Mesothelial cell of epicardium (in vitro differentiated cells): ENCODE measurements around the gene RBM38. TPM values are rescaled to one million over a fixed set of nuclear protein-coding genes. Genes with fewer than 3 reads are reported as not detected.
A peak's percentile ranks its signal among the peaks of the same experiment; 100 is the strongest.

Source experiments
- DNase-seq, 2 experiments: peaks; one replicate each; pipeline ENCODE4 v3.0.0; 2021; ENCODE audit warnings: low spot score in 2 of 2; ENCODE audit not compliant: unreplicated experiment in 2 of 2
- H3K27ac Mint-ChIP-seq: 2 replicates; pipeline ENCODE4 v1.8.0; 2021; ENCODE audit warnings: mixed read lengths
- H3K27me3 Mint-ChIP-seq: 2 replicates; pipeline ENCODE4 v1.8.0; 2021; ENCODE audit warnings: low read depth, mixed read lengths
- H3K36me3 Mint-ChIP-seq: 2 replicates; pipeline ENCODE4 v1.8.0; 2021; ENCODE audit warnings: mixed read lengths
- H3K4me1 Mint-ChIP-seq: 2 replicates; pipeline ENCODE4 v1.8.0; 2021; ENCODE audit warnings: mixed read lengths
- H3K4me3 Mint-ChIP-seq: 2 replicates; pipeline ENCODE4 v1.8.0; 2021; ENCODE audit warnings: mild to moderate bottlenecking, moderate library complexity, mixed read lengths
- H3K9me3 Mint-ChIP-seq: 2 replicates; pipeline ENCODE4 v1.8.0; 2021; ENCODE audit warnings: mixed read lengths
- total RNA-seq: library from RNA; stranded (reverse); gene quantifications from 3 replicates; pipeline ENCODE4 v1.2.1, GENCODE V29; 2021
- TF ChIP-seq, protein P1 (sequence below): fragments of 200-600 bp; sonication (generic); IDR thresholded peaks from one replicate; pipeline ENCODE4 v1.5.0; 2021; ENCODE audit warnings: antibody characterized with exemption; ENCODE audit not compliant: unreplicated experiment

RBM38 gene
- total RNA-seq, 1 donor from 2014 or later, result 25.6 TPM

DNA sequence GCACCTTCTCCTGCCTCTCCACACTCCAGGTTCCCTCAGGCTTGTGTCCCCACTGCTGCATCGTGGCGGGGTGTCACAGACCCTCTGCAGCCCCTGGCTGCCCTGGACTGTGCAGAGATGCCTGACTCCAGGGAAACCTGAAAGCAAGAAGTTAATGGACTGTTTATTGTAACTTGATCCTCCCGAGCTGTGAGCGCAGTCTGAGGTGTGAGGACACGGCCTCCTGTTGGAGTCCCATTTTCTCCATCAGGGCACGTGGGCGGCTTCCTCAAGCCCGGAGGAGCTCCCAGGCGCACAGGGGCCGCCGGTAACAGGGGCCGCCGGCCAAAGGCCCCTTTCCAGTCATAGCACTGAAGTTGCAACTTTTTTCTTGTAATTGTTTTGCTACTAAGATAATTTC lies 16.9 kb downstream of the RBM38 start:
- Mint-ChIP-seq H3K36me3 (peaks cover 12% of the 10 kb centered on the region), H3K9me3 (no peaks in the 10 kb centered on the region), H3K27ac (no peak overlapping the region), H3K4me1 (peaks cover 8% of the 10 kb centered on the region), H3K27me3 (no peaks in the 10 kb centered on the region), H3K4me3 (no peak overlapping the region)
- TF ChIP-seq, protein P1, sequence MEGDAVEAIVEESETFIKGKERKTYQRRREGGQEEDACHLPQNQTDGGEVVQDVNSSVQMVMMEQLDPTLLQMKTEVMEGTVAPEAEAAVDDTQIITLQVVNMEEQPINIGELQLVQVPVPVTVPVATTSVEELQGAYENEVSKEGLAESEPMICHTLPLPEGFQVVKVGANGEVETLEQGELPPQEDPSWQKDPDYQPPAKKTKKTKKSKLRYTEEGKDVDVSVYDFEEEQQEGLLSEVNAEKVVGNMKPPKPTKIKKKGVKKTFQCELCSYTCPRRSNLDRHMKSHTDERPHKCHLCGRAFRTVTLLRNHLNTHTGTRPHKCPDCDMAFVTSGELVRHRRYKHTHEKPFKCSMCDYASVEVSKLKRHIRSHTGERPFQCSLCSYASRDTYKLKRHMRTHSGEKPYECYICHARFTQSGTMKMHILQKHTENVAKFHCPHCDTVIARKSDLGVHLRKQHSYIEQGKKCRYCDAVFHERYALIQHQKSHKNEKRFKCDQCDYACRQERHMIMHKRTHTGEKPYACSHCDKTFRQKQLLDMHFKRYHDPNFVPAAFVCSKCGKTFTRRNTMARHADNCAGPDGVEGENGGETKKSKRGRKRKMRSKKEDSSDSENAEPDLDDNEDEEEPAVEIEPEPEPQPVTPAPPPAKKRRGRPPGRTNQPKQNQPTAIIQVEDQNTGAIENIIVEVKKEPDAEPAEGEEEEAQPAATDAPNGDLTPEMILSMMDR, result no peak
- no peak for DNase-seq

DNA sequence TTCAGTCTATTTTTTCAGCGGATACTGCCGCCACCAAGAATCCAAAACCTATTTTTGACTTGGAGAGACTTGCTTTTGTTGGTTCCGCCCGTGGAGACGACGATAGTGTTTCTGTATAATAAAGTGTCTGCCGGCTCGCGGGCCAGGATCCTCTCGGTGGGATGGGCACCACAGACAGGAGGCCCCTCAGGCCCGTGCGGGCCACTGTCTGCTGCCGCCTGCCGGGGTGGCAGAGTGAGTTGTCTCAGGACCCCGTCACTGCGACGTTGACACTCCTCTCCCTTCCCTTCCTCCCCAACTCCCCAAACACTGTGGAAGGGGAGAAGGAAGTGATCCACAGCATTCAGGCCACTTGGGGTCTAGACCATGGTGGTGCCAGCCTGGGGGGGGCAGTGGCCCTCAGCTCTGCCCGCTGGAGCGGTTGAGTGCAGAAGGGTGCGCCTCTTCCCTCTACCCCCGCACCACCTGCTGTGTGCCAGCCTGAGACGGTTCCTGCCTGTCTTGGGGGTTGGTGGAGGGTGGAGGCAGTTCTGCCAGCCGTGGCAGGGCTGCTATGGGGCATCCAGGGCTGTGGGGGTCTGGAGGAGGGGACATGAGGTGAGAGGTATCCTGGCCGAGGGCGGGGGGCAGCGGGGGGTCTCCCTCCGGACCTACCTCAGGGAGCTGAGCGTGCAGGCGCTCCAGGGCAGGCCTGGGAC lies 17.5 kb downstream of the RBM38 start:
- H3K36me3 Mint-ChIP-seq, result peaks cover 12% of the 10 kb centered on the region

DNA sequence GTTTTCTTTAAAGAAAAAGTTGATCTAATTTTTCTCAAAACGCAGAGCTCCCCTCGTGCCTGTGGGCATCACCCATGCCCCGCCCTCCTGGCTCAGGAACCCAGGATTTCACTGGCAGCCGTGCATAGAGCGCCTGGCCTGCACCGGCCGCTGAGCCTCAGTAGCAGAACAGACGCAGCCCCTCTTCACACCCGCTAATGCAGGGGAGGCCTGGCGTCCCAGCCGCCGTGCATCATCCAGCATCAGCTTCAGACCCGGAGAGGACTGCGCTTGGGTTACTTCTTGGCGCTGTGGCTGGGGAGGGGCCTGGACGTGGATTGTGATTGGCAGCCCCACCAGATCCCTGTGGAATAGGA lies 18.1 kb downstream of the RBM38 start:
- Mint-ChIP-seq H3K27me3 (no peaks in the 10 kb centered on the region), H3K9me3 (no peaks in the 10 kb centered on the region), H3K27ac (no peak overlapping the region), H3K4me3 (no peak overlapping the region), H3K36me3 (peaks cover 7% of the 10 kb centered on the region), H3K4me1 (peaks cover 8% of the 10 kb centered on the region)
- no peak for DNase-seq
- TF ChIP-seq, protein P1, result no peak

More for the DNA sequence above, 17.5 kb downstream of the RBM38 start:
- Mint-ChIP-seq H3K4me1 (peaks cover 8% of the 10 kb centered on the region), H3K9me3 (no peaks in the 10 kb centered on the region), H3K27me3 (no peaks in the 10 kb centered on the region), H3K4me3 (no peak overlapping the region), H3K27ac (no peak overlapping the region)
- DNase-seq, result no peak
- TF ChIP-seq, protein P1, result no peak

DNA sequence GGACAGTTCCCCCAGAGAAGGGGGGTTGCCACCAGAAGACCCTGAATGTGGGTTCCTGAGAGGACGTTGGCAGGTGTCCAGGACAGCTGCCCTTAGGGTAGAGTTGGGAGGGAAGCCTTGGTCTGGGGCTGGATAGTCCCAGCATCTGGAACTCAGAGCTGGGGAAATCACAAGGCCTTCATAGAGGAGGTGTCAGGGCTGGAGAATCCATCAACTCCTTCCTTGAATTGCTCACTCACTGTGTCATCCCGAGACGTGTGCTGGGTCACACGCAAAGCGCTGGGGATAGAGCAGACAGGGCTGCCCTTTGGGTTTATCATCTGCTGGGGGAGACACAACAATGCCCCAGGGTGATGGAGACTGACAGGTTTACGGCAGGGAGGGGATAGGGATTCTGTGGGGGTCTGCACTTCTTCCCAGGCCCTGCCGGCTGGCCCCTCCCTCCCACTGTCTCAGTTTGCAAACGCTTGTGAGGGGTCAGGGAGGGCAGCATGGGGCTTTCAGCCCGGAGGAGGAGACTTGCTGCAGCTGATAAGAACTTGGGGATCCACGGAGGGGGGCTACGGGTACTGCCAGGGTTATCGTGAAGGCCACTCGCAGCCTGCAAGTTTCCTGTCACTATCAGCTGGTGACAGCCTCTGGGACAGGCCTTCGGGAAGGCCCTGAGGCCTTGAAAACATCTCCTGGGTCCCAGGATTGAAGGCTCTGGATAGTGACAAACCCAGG lies 18.6 kb downstream of the RBM38 start:
- Mint-ChIP-seq H3K9me3 (no peaks in the 10 kb centered on the region), H3K27me3 (no peaks in the 10 kb centered on the region), H3K4me3 (no peak overlapping the region), H3K27ac (peak overlapping the region; percentile 4), H3K36me3 (peaks cover 7% of the 10 kb centered on the region), H3K4me1 (peaks cover 8% of the 10 kb centered on the region)
- TF ChIP-seq, protein P1, result no peak
- DNase-seq, result no peak

DNA sequence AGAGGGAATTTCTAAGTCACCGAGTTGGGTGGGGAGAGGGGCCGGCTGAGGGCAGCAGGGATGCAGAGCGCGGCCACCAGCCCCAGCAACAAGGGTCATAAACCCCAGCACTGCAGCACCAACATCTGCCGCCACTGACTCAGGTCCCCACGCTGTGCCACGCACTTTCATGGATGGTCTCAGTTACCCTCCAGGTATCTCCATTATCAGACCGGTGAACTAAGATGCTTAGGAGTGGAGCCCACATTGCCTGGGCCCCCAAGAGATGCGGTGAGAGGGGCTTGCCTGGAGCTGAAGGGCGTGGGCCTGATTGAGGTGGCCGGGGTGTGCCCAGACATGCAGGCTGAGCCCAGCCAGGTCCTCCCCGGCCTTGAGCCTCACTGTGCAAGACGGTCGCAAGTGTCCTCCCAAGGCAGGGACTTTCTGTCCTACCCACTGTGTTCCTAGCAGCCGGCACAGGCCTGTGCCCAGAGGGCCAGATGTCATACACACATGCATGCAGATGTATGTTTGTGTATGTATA lies 19.3 kb downstream of the RBM38 start:
- TF ChIP-seq, protein P1, result no peak
- Mint-ChIP-seq H3K27me3 (no peaks in the 10 kb centered on the region), H3K36me3 (peaks cover 7% of the 10 kb centered on the region), H3K4me1 (peaks cover 8% of the 10 kb centered on the region), H3K4me3 (no peak overlapping the region), H3K9me3 (no peaks in the 10 kb centered on the region), H3K27ac (no peak overlapping the region)
- DNase-seq, result no peak
